Measurements from ENCODE around the gene KIAA0232. TPM values are rescaled to one million over a fixed set of nuclear protein-coding genes. Genes with fewer than 3 reads are reported as not detected.

KIAA0232 gene
- total and polyA plus RNA-seq, 4 donors: 8.9 to 34.4 (median 18.5) TPM

GRCh38 chr4:6750286-6751221 is 32.0 kb upstream of the KIAA0232 start:
- no peaks in the 10 kb centered on the region for H3K9me3 ChIP-seq (ENCODE audit: control insufficient read depth in 4 of 4, low read length in 3 of 4)
- no peaks in the 10 kb centered on the region for H3K27me3 ChIP-seq (ENCODE audit: control insufficient read depth in 4 of 4, insufficient read depth in 4 of 4, low read length in 3 of 4)
- H3K4me1 ChIP-seq (ENCODE audit: control insufficient read depth in 4 of 4, insufficient read depth in 4 of 4, low read length in 3 of 4): peaks cover 33 to 90% (median 80%) of the 10 kb centered on the region in 4 donors
- peak overlapping the region in 1 of 2 donors; percentile 81 for H3K9ac ChIP-seq (ENCODE audit: low read depth in 1 of 2, low read length in 2 of 2)
- H3K36me3 ChIP-seq (ENCODE audit: control insufficient read depth in 4 of 4, insufficient read depth in 3 of 4, low read depth in 1 of 4, low read length in 3 of 4): no peaks in the 10 kb centered on the region
- H3K27ac ChIP-seq (ENCODE audit: low read depth in 1 of 2, low read length in 2 of 2): peak overlapping the region; percentile 85 to 90
- H3K4me3 ChIP-seq (ENCODE audit: low read depth in 1 of 3, low read length in 3 of 3): no peak overlapping the region
- 51% methylated on average over 23 of the region's 23 CpGs for WGBS
- peak; percentile 54 to 65 for TF ChIP-seq HNF4A (conservative IDR thresholded peaks at IDR 0.05)
- TF ChIP-seq SP1 (IDR thresholded peaks at IDR 0.05): peak; percentile 7
- no peak for TF ChIP-seq NR2F2 (IDR thresholded peaks at IDR 0.05)
- DNase-seq (ENCODE audit: low spot score): peak; percentile 35

- 48% methylated on average over 18 of the region's 18 CpGs for WGBS
- peak; percentile 32 for DNase-seq (ENCODE audit: low spot score)
- no peaks in the 10 kb centered on the region for H3K27me3 ChIP-seq (ENCODE audit: control insufficient read depth in 4 of 4, insufficient read depth in 4 of 4, low read length in 3 of 4)
- H3K9me3 ChIP-seq (ENCODE audit: control insufficient read depth in 4 of 4, low read length in 3 of 4): no peaks in the 10 kb centered on the region
- peaks cover 33 to 84% (median 76%) of the 10 kb centered on the region in 4 donors for H3K4me1 ChIP-seq (ENCODE audit: control insufficient read depth in 4 of 4, insufficient read depth in 4 of 4, low read length in 3 of 4)
- no peaks in the 10 kb centered on the region for H3K36me3 ChIP-seq (ENCODE audit: control insufficient read depth in 4 of 4, insufficient read depth in 3 of 4, low read depth in 1 of 4, low read length in 3 of 4)
- peak; percentile 79 for TF ChIP-seq SP1 (IDR thresholded peaks at IDR 0.05)
- peak; percentile 81 for TF ChIP-seq FOXA2 (IDR thresholded peaks at IDR 0.05)
- no peak for TF ChIP-seq EGR1 (IDR thresholded peaks at IDR 0.05; ENCODE audit: low read depth in 2 of 2)
- peak in 1 of 2 donors; percentile 44 for TF ChIP-seq HNF4A (conservative IDR thresholded peaks at IDR 0.05)
- TF ChIP-seq FOXA1 (IDR thresholded peaks at IDR 0.05): peak; percentile 65
- peak; percentile 61 to 74 for TF ChIP-seq RXRA (IDR thresholded peaks at IDR 0.05)
- no peak for TF ChIP-seq ZBTB33 (IDR thresholded peaks at IDR 0.05)
- H3K9ac ChIP-seq (ENCODE audit: low read depth in 1 of 2, low read length in 2 of 2): peak overlapping the region in 1 of 2 donors; percentile 81
- H3K27ac ChIP-seq (ENCODE audit: low read depth in 1 of 2, low read length in 2 of 2): peak overlapping the region; percentile 85 to 90
- no peak overlapping the region for H3K4me3 ChIP-seq (ENCODE audit: low read depth in 1 of 3, low read length in 3 of 3)
Observed at GRCh38 chr4:6751611-6752485, 30.7 kb upstream of the KIAA0232 start.

- no peaks in the 10 kb centered on the region for H3K27me3 ChIP-seq (ENCODE audit: control insufficient read depth in 4 of 4, insufficient read depth in 4 of 4, low read length in 3 of 4)
- WGBS: 85% methylated on average over 6 of the region's 6 CpGs
- H3K9ac ChIP-seq (ENCODE audit: low read depth in 1 of 2, low read length in 2 of 2): peak overlapping the region in 1 of 2 donors; percentile 10
- peaks cover 28 to 78% (median 71%) of the 10 kb centered on the region in 4 donors for H3K4me1 ChIP-seq (ENCODE audit: control insufficient read depth in 4 of 4, insufficient read depth in 4 of 4, low read length in 3 of 4)
- H3K27ac ChIP-seq (ENCODE audit: low read depth in 1 of 2, low read length in 2 of 2): peak overlapping the region; percentile 85 to 90
- H3K36me3 ChIP-seq (ENCODE audit: control insufficient read depth in 4 of 4, insufficient read depth in 3 of 4, low read depth in 1 of 4, low read length in 3 of 4): no peaks in the 10 kb centered on the region
- no peaks in the 10 kb centered on the region for H3K9me3 ChIP-seq (ENCODE audit: control insufficient read depth in 4 of 4, low read length in 3 of 4)
- TF ChIP-seq ATF3 (IDR thresholded peaks at IDR 0.05) (no peak), FOXA1 (IDR thresholded peaks at IDR 0.05) (no peak), GABPA (IDR thresholded peaks at IDR 0.05 in 1 of 2, conservative IDR thresholded peaks at IDR 0.05 in 1 of 2) (no peak), MAX (IDR thresholded peaks at IDR 0.05) (peak; percentile 9)
- DNase-seq (ENCODE audit: low spot score): no peak
- no peak overlapping the region for H3K4me3 ChIP-seq (ENCODE audit: low read depth in 1 of 3, low read length in 3 of 3)
Observed at GRCh38 chr4:6752486-6752829, 30.1 kb upstream of the KIAA0232 start.
